ENCODE measurements around the gene SLC2A9. TPM values are rescaled to one million over a fixed set of nuclear protein-coding genes. Genes with fewer than 3 reads are reported as not detected.

SLC2A9 gene
- total RNA-seq, 1 donor from 2014 or later = 25.2 TPM

GRCh38 chr4:10029403-10029802 is 8.1 kb upstream of the SLC2A9 start:
- intact Hi-C loops (cut with DNase I) = no loop called here
- H3K36me3 ChIP-seq = no peaks in the 10 kb centered on the region

GRCh38 chr4:10028910-10029309 is 7.6 kb upstream of the SLC2A9 start:
- peaks cover 37% of the 10 kb centered on the region for H3K4me1 ChIP-seq
- no peak overlapping the region for H3K4me3 ChIP-seq
- no peaks in the 10 kb centered on the region for H3K27me3 ChIP-seq (ENCODE audit: low read depth)
- TF ChIP-seq CTCF (IDR thresholded peaks at IDR 0.05) = no peak
- no peaks in the 10 kb centered on the region for H3K36me3 ChIP-seq
- intact Hi-C loops (cut with DNase I) = no loop called here
- ATAC-seq (no peak), DNase-seq (no peak)
- H3K27ac ChIP-seq = no peak overlapping the region
- no peaks in the 10 kb centered on the region for H3K9me3 ChIP-seq

More at GRCh38 chr4:10029403-10029802, 8.1 kb upstream of the SLC2A9 start:
- H3K27me3 ChIP-seq (ENCODE audit: low read depth) = no peaks in the 10 kb centered on the region
- no peak for DNase-seq
- no peak for TF ChIP-seq CTCF (IDR thresholded peaks at IDR 0.05)
- H3K27ac ChIP-seq = no peak overlapping the region
- ATAC-seq = no peak
- H3K4me1 ChIP-seq = peaks cover 32% of the 10 kb centered on the region
- no peaks in the 10 kb centered on the region for H3K9me3 ChIP-seq
- no peak overlapping the region for H3K4me3 ChIP-seq

- Histone ChIP-seq H3K27me3 (ENCODE audit: low read depth) (no peaks in the 10 kb centered on the region), H3K4me1 (peaks cover 34% of the 10 kb centered on the region), H3K9me3 (no peaks in the 10 kb centered on the region), H3K36me3 (no peaks in the 10 kb centered on the region), H3K27ac (no peak overlapping the region), H3K4me3 (no peak overlapping the region)
- DNase-seq = no peak
- no peak for TF ChIP-seq CTCF (IDR thresholded peaks at IDR 0.05)
- intact Hi-C loops (cut with DNase I) = no loop called here
- no peak for ATAC-seq
Measured at GRCh38 chr4:10026485-10026884, 5.2 kb upstream of the SLC2A9 start.

- peaks cover 33% of the 10 kb centered on the region for H3K4me1 ChIP-seq
- no peaks in the 10 kb centered on the region for H3K36me3 ChIP-seq
- H3K27ac ChIP-seq = no peak overlapping the region
- ATAC-seq (no peak), DNase-seq (no peak)
- no peaks in the 10 kb centered on the region for H3K9me3 ChIP-seq
- TF ChIP-seq CTCF (IDR thresholded peaks at IDR 0.05) = no peak
- intact Hi-C loops (cut with DNase I) = no loop called here
- no peak overlapping the region for H3K4me3 ChIP-seq
- H3K27me3 ChIP-seq (ENCODE audit: low read depth) = no peaks in the 10 kb centered on the region
Measured at GRCh38 chr4:10025230-10025806, 4.0 kb upstream of the SLC2A9 start.

GRCh38 chr4:10024303-10024702 is 3.0 kb upstream of the SLC2A9 start:
- peak; percentile 23 to 32 for ATAC-seq

More at GRCh38 chr4:10024303-10024702, 3.0 kb upstream of the SLC2A9 start:
- Histone ChIP-seq H3K27ac (peak overlapping the region; percentile 64), H3K9me3 (no peaks in the 10 kb centered on the region), H3K36me3 (no peaks in the 10 kb centered on the region), H3K4me3 (no peak overlapping the region), H3K4me1 (peaks cover 38% of the 10 kb centered on the region), H3K27me3 (ENCODE audit: low read depth) (no peaks in the 10 kb centered on the region)
- intact Hi-C loops (cut with DNase I) = no loop called here
- no peak for TF ChIP-seq CTCF (IDR thresholded peaks at IDR 0.05)
- no peak for DNase-seq

Measured in lower lobe of right lung (tissue), 2 donors.